ENCODE measurements around the gene INMT.

Gene INMT

GRCh38 chr7:30751696-30752273, at the start of gene INMT:
INMT (plus strand) TSS chr7:30752135; CDS start chr7:30752151, 16 bp downstream.
- Histone ChIP-seq H4K20me1 (no peaks in the 10 kb centered on the region), H3K9ac (no peak within 1 kb of the TSS), H3K27me3 (no peaks in the 10 kb centered on the region), H3K4me1 (no peaks in the 10 kb centered on the region), H3K4me2 (no peak within 1 kb of the TSS), H3K9me3 (peaks cover 10% of the 10 kb centered on the region; the same call in 1 of the 2 replicates), H3K27ac (no peak within 1 kb of the TSS), H3K4me3 (no peak within 1 kb of the TSS), H3K36me3 (no peaks in the 10 kb centered on the region)
- no peak for TF ChIP-seq Cebpa-rat (IDR thresholded peaks at IDR 0.05)

- Histone ChIP-seq H3K4me1 (peaks cover 24% of the 10 kb centered on the region), H3K36me3 (no peaks in the 10 kb centered on the region), H3K4me2 (no peak overlapping the region), H4K20me1 (no peaks in the 10 kb centered on the region), H3K9me3 (no peaks in the 10 kb centered on the region), H3K27ac (no peak overlapping the region), H3K4me3 (no peak overlapping the region), H3K9ac (no peak overlapping the region), H3K27me3 (no peaks in the 10 kb centered on the region)
- no peak for TF ChIP-seq Cebpa-rat (IDR thresholded peaks at IDR 0.05)
Observed at GRCh38 chr7:30702200-30702599, 49.7 kb upstream of the INMT start.

DNA sequence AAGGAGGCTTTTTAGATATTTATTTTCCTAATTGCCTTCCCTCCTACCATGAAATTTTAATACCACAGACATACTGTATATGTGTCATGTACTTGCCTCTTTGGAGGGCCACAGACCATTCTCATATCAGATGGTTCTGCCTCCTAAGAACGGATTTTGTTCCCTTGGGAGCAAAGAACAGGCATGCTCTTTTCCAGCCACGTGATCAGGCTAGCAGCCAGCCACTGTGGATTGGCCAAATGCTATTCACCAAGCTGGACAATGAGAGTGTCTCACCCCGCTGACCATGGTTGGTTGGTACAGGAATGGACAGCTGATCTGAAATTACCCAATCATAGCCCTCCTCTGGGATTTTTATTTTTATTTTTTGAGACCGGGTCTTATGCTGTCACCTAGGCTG, 48.2 kb upstream of the INMT start:
- TF ChIP-seq Cebpa-rat (IDR thresholded peaks at IDR 0.05), result no peak
- Histone ChIP-seq H4K20me1 (no peaks in the 10 kb centered on the region), H3K27ac (no peak overlapping the region), H3K27me3 (no peaks in the 10 kb centered on the region), H3K9ac (no peak overlapping the region), H3K9me3 (no peaks in the 10 kb centered on the region), H3K4me1 (peaks cover 16% of the 10 kb centered on the region), H3K4me3 (no peak overlapping the region), H3K4me2 (no peak overlapping the region), H3K36me3 (no peaks in the 10 kb centered on the region)

DNA sequence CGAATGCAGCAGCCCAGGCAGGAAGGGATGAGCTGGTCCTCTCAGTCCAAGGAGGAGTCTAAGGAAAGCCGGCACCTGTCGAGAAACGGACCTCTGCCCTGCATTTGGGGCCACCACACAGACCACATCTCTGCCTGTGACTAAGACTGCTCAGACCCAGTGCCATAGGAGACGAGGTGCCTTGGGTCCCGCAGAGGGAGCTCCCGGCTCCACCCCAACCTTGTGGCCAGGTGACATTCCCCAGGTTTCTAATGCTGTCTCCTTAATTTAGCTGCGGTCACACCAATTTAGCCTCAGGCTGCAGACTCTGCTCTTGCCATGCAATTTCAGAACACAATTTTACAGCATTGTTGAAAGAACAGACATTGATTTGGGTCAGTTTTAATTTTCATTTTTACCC, 46.9 kb upstream of the INMT start:
- no peak overlapping the region for H3K4me2 ChIP-seq

GRCh38 chr7:30705596-30705995, 46.3 kb upstream of the INMT start:
- Histone ChIP-seq H3K9me3 (no peaks in the 10 kb centered on the region), H3K4me3 (no peak overlapping the region), H3K4me2 (no peak overlapping the region), H3K9ac (no peak overlapping the region), H3K36me3 (no peaks in the 10 kb centered on the region), H3K4me1 (0 out of 2 replicates have a peak, but pooled peaks cover 6% of the 10 kb centered on the region), H3K27ac (no peak overlapping the region), H3K27me3 (no peaks in the 10 kb centered on the region), H4K20me1 (no peaks in the 10 kb centered on the region)
- TF ChIP-seq Cebpa-rat (IDR thresholded peaks at IDR 0.05), result no peak

More for the DNA sequence above, 46.9 kb upstream of the INMT start:
- H3K4me3 ChIP-seq, result no peak overlapping the region
- H4K20me1 ChIP-seq, result no peaks in the 10 kb centered on the region
- no peak overlapping the region for H3K27ac ChIP-seq
- peaks cover 11% of the 10 kb centered on the region for H3K4me1 ChIP-seq
- H3K36me3 ChIP-seq, result no peaks in the 10 kb centered on the region
- H3K9me3 ChIP-seq, result no peaks in the 10 kb centered on the region
- H3K9ac ChIP-seq, result no peak overlapping the region
- H3K27me3 ChIP-seq, result no peaks in the 10 kb centered on the region
- TF ChIP-seq Cebpa-rat (IDR thresholded peaks at IDR 0.05), result no peak

DNA sequence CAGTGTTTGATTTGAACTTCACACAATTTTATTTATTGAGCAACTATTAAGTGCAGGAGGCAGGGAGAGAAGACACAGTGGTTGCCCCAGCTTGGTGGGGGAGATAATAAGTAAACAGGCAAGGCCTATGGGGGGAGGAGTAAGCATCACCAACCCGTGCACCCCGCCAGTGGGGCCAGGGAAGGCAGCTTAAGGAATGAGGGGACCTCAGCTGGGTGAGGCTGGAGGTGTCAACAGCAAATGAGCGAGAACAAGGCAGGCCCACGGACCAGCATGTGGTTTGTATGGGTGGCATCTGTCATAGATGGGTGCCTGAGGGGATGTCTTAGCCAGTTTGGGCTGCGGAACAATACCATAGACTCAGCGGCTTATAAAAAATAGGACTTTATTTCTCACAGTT, 45.6 kb upstream of the INMT start:
- no peak overlapping the region for H3K27ac ChIP-seq
- H3K4me1 ChIP-seq, result 0 out of 2 replicates have a peak, but pooled peaks cover 6% of the 10 kb centered on the region
- H3K9me3 ChIP-seq, result no peaks in the 10 kb centered on the region
- no peaks in the 10 kb centered on the region for H3K36me3 ChIP-seq
- no peak for TF ChIP-seq Cebpa-rat (IDR thresholded peaks at IDR 0.05)
- no peak overlapping the region for H3K4me3 ChIP-seq
- no peak overlapping the region for H3K4me2 ChIP-seq
- H3K27me3 ChIP-seq, result no peaks in the 10 kb centered on the region
- H4K20me1 ChIP-seq, result no peaks in the 10 kb centered on the region
- no peak overlapping the region for H3K9ac ChIP-seq

DNA sequence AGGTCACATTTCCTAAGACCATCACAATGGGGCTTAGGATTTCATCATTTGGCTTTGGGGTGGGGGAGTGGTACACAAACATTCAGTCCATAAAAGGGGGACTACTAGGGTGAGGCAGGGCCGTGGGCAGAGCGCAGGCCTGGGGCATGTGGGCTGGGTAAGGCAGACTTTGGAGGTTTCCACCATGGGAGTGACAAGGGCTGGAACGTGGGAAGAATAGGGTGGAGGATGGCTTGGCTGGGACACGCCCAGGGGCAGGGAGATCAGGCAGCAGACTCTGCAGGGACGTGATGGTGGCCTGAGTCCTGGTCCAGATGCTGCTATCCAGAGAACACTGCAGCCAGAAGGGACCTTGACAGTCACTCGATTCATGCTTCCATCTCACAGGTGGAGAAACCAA, 45.0 kb upstream of the INMT start:
- Histone ChIP-seq H3K4me3 (no peak overlapping the region), H3K9me3 (no peaks in the 10 kb centered on the region), H3K4me2 (no peak overlapping the region), H3K9ac (no peak overlapping the region), H3K27me3 (no peaks in the 10 kb centered on the region), H4K20me1 (no peaks in the 10 kb centered on the region), H3K36me3 (no peaks in the 10 kb centered on the region), H3K27ac (no peak overlapping the region), H3K4me1 (0 out of 2 replicates have a peak, but pooled peaks cover under 1% of the 10 kb centered on the region)
- no peak for TF ChIP-seq Cebpa-rat (IDR thresholded peaks at IDR 0.05)

GRCh38 chr7:30707391-30708357, 44.3 kb upstream of the INMT start:
- Histone ChIP-seq H3K27ac (no peak overlapping the region), H3K36me3 (no peaks in the 10 kb centered on the region)

GRCh38 chr7:30708412-30708811, 43.5 kb upstream of the INMT start:
- no peak overlapping the region for H3K4me3 ChIP-seq
- TF ChIP-seq Cebpa-rat (IDR thresholded peaks at IDR 0.05), result no peak
- H3K4me2 ChIP-seq, result no peak overlapping the region
- H3K9ac ChIP-seq, result no peak overlapping the region
- no peaks in the 10 kb centered on the region for H3K36me3 ChIP-seq
- H3K9me3 ChIP-seq, result no peaks in the 10 kb centered on the region
- no peaks in the 10 kb centered on the region for H3K27me3 ChIP-seq
- no peaks in the 10 kb centered on the region for H4K20me1 ChIP-seq
- H3K27ac ChIP-seq, result no peak overlapping the region
- H3K4me1 ChIP-seq, result no peaks in the 10 kb centered on the region

More at GRCh38 chr7:30707391-30708357, 44.3 kb upstream of the INMT start:
- TF ChIP-seq Cebpa-rat (IDR thresholded peaks at IDR 0.05), result no peak
- Histone ChIP-seq H3K27me3 (no peaks in the 10 kb centered on the region), H3K4me2 (no peak overlapping the region), H3K9me3 (no peaks in the 10 kb centered on the region), H4K20me1 (no peaks in the 10 kb centered on the region), H3K4me1 (no peaks in the 10 kb centered on the region), H3K9ac (no peak overlapping the region), H3K4me3 (no peak overlapping the region)

- Histone ChIP-seq H3K36me3 (no peaks in the 10 kb centered on the region), H3K4me1 (no peaks in the 10 kb centered on the region), H3K27me3 (no peaks in the 10 kb centered on the region), H4K20me1 (no peaks in the 10 kb centered on the region), H3K27ac (no peak overlapping the region), H3K9ac (no peak overlapping the region), H3K9me3 (no peaks in the 10 kb centered on the region), H3K4me3 (no peak overlapping the region), H3K4me2 (no peak overlapping the region)
- no peak for TF ChIP-seq Cebpa-rat (IDR thresholded peaks at IDR 0.05)
Observed at GRCh38 chr7:30708983-30709382, 43.0 kb upstream of the INMT start.
